WTC11 (cell line): ENCODE results near the gene ATP11B. TPM values are rescaled to one million over a fixed set of nuclear protein-coding genes. Genes with fewer than 3 reads are reported as not detected.

ENCODE experiments used
- ATAC-seq: fragments of 200-7000 bp; cut with Tn5 transposase; 2 replicates; pipeline ENCODE4 v1.10.0; 2021; ENCODE audit warnings: mild to moderate bottlenecking, moderate library complexity
- CTCF ChIA-PET: fragments of 300-600 bp; sonication (Branson Sonifier 250); formaldehyde crosslinking; loops from one replicate; lab custom pipeline; 2021; ENCODE audit warnings: antibody characterized with exemption; lab: Charles Lee
- POLR2A ChIA-PET: fragments of 350-600 bp; sonication (Branson Sonifier 250); formaldehyde crosslinking; loops from one replicate; lab custom pipeline; 2021; ENCODE audit warnings: antibody characterized with exemption; lab: Charles Lee
- DNase-seq: peaks from one replicate; pipeline ENCODE4 v3.0.0; 2021; ENCODE audit warnings: low spot score
- H3K27ac Mint-ChIP-seq: 2 replicates; pipeline ENCODE4 v1.8.0; 2021; ENCODE audit warnings: mixed read lengths
- H3K27me3 Mint-ChIP-seq: 2 replicates; pipeline ENCODE4 v1.8.0; 2021; ENCODE audit warnings: low read depth, mild to moderate bottlenecking, moderate library complexity, mixed read lengths
- H3K36me3 Mint-ChIP-seq: 2 replicates; pipeline ENCODE4 v1.8.0; 2021; ENCODE audit warnings: mixed read lengths
- H3K4me1 Mint-ChIP-seq: 2 replicates; pipeline ENCODE4 v1.8.0; 2022; ENCODE audit warnings: mixed read lengths
- H3K4me3 Mint-ChIP-seq: 2 replicates; pipeline ENCODE4 v1.8.0; 2021; ENCODE audit warnings: mild to moderate bottlenecking, moderate library complexity, mixed read lengths
- H3K9me3 Mint-ChIP-seq: 2 replicates; pipeline ENCODE4 v1.8.0; 2021; ENCODE audit warnings: mixed read lengths
- ATF1 ChIP-seq: sonication (generic); formaldehyde crosslinking; IDR thresholded peaks from 2 replicates; pipeline ENCODE4 v1.8.1; 2023; ENCODE audit warnings: mild to moderate bottlenecking, moderate library complexity, missing genetic modification reagents
- CREM ChIP-seq: sonication (generic); formaldehyde crosslinking; IDR thresholded peaks from 2 replicates; pipeline ENCODE4 v1.8.1; 2022; ENCODE audit warnings: mild to moderate bottlenecking, missing genetic modification reagents, moderate library complexity
- CTCF ChIP-seq: fragments of 200-600 bp; IDR thresholded peaks from 2 replicates; pipeline ENCODE4 v1.8.0; 2022; ENCODE audit warnings: antibody characterized with exemption
- FOXP4 ChIP-seq: sonication (generic); formaldehyde crosslinking; IDR thresholded peaks from 2 replicates; pipeline ENCODE4 v1.8.0; 2022; ENCODE audit warnings: mild to moderate bottlenecking, missing genetic modification reagents
- GRHL2 ChIP-seq: fragments of 250-450 bp; sonication (Bioruptor Pico); IDR thresholded peaks from 2 replicates; pipeline ENCODE4 v1.8.0; 2022; ENCODE audit warnings: mild to moderate bottlenecking, moderate library complexity; ENCODE audit not compliant: insufficient replicate concordance, severe bottlenecking
- JAZF1 ChIP-seq: fragments of 250-450 bp; sonication (Bioruptor Pico); IDR thresholded peaks from 2 replicates; pipeline ENCODE4 v1.9.0; 2021; ENCODE audit warnings: moderate library complexity, mild to moderate bottlenecking, inconsistent platforms
- JUN ChIP-seq: sonication (generic); formaldehyde crosslinking; IDR thresholded peaks from 2 replicates; pipeline ENCODE4 v1.8.0; 2023; ENCODE audit warnings: mild to moderate bottlenecking, missing genetic modification reagents
- MLX ChIP-seq: sonication (generic); formaldehyde crosslinking; IDR thresholded peaks from 2 replicates; pipeline ENCODE4 v1.8.1; 2023; ENCODE audit warnings: mild to moderate bottlenecking, missing genetic modification reagents, moderate library complexity
- NFATC4 ChIP-seq: fragments of 250-450 bp; sonication (Bioruptor Pico); IDR thresholded peaks from 2 replicates; pipeline ENCODE4 v1.9.0; 2021; ENCODE audit warnings: mild to moderate bottlenecking
- PRRX2 ChIP-seq: fragments of 250-450 bp; sonication (Bioruptor Pico); IDR thresholded peaks from 2 replicates; pipeline ENCODE4 v1.8.0; 2021; ENCODE audit warnings: mild to moderate bottlenecking
- SP1 ChIP-seq: sonication (generic); formaldehyde crosslinking; conservative IDR thresholded peaks from 2 replicates; pipeline ENCODE4 v1.8.1; 2022; ENCODE audit warnings: missing genetic modification reagents
- TEAD4 ChIP-seq: sonication (generic); formaldehyde crosslinking; IDR thresholded peaks from 2 replicates; pipeline ENCODE4 v1.8.0; 2022; ENCODE audit warnings: mild to moderate bottlenecking, missing genetic modification reagents
- ZNF219 ChIP-seq: sonication (generic); formaldehyde crosslinking; IDR thresholded peaks from 2 replicates; pipeline ENCODE4 v1.8.0; 2023; ENCODE audit warnings: missing genetic modification reagents, mild to moderate bottlenecking, borderline replicate concordance
- ZNF317 ChIP-seq: sonication (generic); formaldehyde crosslinking; IDR thresholded peaks from 2 replicates; pipeline ENCODE4 v1.8.1; 2023; ENCODE audit warnings: low read depth, mild to moderate bottlenecking, moderate library complexity, missing genetic modification reagents, borderline replicate concordance
- ZNF396 ChIP-seq: fragments of 250-450 bp; sonication (Bioruptor Pico); IDR thresholded peaks from 2 replicates; pipeline ENCODE4 v1.8.0; 2021; ENCODE audit warnings: mild to moderate bottlenecking, moderate library complexity, borderline replicate concordance
- total RNA-seq: library from RNA; stranded (reverse); gene quantifications from 3 replicates; pipeline ENCODE4 v1.2.3, GENCODE V29; 2021
- TF ChIP-seq, protein P1 (sequence below): sonication (generic); formaldehyde crosslinking; IDR thresholded peaks from 2 replicates; pipeline ENCODE4 v1.8.1; 2022; ENCODE audit warnings: low read depth, missing genetic modification reagents, borderline replicate concordance
- TF ChIP-seq, protein P2 (sequence below): fragments of 250-450 bp; sonication (Bioruptor Pico); conservative IDR thresholded peaks from 2 replicates; pipeline ENCODE4 v1.9.0; 2021; ENCODE audit warnings: mild to moderate bottlenecking

The ATP11B gene
- total RNA-seq, 1 experiment from 2014 or later, result 25.7 TPM

GRCh38 chr3:182746959-182747358, 46.3 kb upstream of the ATP11B start:
- DNase-seq (no peak), ATAC-seq (no peak)
- Mint-ChIP-seq H3K4me1 (no peaks in the 10 kb centered on the region), H3K27me3 (no peaks in the 10 kb centered on the region), H3K27ac (no peak overlapping the region; the same call in 1 of the 2 replicates), H3K36me3 (no peaks in the 10 kb centered on the region), H3K9me3 (peaks cover 1% of the 10 kb centered on the region), H3K4me3 (no peak overlapping the region)
- ChIA-PET POLR2A (interaction anchor here (0.7 kb wide), 1 partner anchor 13 kb away, joined by 4 read pairs; no protein-coding TSS in a partner anchor), CTCF (no interaction called here)
- no peak for TF ChIP-seq SP1 (CRISPR knock-in tag)
- no peak for TF ChIP-seq ZNF317 (CRISPR knock-in tag)
- no peak for TF ChIP-seq ATF1
- no peak for TF ChIP-seq JUN (CRISPR knock-in tag)
- no peak for TF ChIP-seq NFATC4 (CRISPR knock-in tag)
- TF ChIP-seq JAZF1 (CRISPR knock-in tag), result no peak
- TF ChIP-seq, protein P1, sequence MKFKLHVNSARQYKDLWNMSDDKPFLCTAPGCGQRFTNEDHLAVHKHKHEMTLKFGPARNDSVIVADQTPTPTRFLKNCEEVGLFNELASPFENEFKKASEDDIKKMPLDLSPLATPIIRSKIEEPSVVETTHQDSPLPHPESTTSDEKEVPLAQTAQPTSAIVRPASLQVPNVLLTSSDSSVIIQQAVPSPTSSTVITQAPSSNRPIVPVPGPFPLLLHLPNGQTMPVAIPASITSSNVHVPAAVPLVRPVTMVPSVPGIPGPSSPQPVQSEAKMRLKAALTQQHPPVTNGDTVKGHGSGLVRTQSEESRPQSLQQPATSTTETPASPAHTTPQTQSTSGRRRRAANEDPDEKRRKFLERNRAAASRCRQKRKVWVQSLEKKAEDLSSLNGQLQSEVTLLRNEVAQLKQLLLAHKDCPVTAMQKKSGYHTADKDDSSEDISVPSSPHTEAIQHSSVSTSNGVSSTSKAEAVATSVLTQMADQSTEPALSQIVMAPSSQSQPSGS (CRISPR knock-in tag), result no peak
- TF ChIP-seq TEAD4 (CRISPR knock-in tag), result no peak
- no peak for TF ChIP-seq MLX (CRISPR knock-in tag)
- no peak for TF ChIP-seq FOXP4 (CRISPR knock-in tag)
- no peak for TF ChIP-seq CTCF

DNA sequence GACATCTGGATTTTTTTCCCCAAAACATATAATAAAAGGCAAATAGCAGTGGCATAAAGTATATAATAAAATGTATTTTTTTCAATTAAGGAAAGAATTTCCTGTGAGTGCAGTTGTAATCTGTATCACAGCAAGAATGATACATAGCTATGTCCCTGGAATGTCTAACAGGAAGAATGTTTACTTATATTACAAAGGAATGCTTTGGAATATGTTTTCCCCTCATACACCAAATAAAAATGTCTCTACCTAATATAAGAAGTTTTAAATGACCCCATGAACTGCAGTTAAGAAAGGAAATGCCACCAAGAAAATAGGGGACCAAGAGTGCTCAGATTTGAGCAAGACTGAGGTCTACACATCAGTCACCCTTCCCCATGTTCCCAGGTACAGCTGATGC, 38.0 kb upstream of the ATP11B start:
- no peak overlapping the region for H3K27ac Mint-ChIP-seq
- DNase-seq, result no peak
- no peaks in the 10 kb centered on the region for H3K36me3 Mint-ChIP-seq
- peaks cover 9% of the 10 kb centered on the region for H3K9me3 Mint-ChIP-seq
- TF ChIP-seq ZNF219 (no peak), CREM (no peak), PRRX2 (no peak), GRHL2 (CRISPR knock-in tag) (no peak), ZNF396 (no peak)
- TF ChIP-seq, protein P2, sequence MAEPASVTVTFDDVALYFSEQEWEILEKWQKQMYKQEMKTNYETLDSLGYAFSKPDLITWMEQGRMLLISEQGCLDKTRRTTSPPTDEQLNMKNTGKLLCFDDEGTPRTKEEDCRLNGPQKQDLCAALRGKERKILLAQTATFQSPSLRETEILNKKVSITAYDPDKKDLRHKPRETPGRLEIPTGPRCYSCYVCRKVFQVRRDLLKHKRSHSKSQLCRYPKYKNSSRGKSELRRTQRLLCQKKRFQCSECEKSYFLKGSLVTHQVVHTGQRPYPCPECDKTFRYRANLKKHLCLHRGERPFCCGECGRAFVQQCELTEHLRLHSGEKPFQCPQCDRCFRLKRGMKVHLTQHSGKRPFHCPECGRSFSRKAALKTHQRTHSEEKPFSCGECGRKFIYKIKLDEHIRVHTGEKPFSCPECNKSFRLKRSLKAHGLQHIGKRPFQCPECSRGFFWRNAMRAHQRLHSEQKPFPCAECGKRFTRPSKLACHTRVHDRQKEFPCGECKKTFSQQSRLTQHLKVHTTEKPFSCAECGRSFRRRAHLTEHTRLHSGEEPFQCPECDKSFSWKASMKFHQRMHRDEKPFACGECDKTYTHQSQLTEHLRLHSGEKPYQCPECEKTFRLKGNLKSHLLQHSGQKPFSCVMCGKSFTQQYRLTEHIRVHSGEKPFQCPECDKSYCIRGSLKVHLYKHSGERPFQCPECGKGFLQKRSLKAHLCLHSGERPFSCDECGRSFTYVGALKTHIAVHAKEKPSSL, result no peak
- TF ChIP-seq, all 79 proteins: peak for 0
- no peak for ATAC-seq
- ChIA-PET CTCF (no interaction called here), POLR2A (no interaction called here)
- no peaks in the 10 kb centered on the region for H3K27me3 Mint-ChIP-seq
- no peak overlapping the region for H3K4me3 Mint-ChIP-seq
- H3K4me1 Mint-ChIP-seq, result no peaks in the 10 kb centered on the region
